Activated naive CD8-positive, alpha-beta T cell (primary cell): Measurements from ENCODE around the gene CYP24A1.

Experiments used
- H3K27ac Mint-ChIP-seq: one replicate; pipeline ENCODE4 v1.8.0; 2021; ENCODE audit warnings: mixed read lengths
- H3K27me3 Mint-ChIP-seq: one replicate; pipeline ENCODE4 v1.8.0; 2021; ENCODE audit warnings: mixed read lengths
- H3K36me3 Mint-ChIP-seq: one replicate; pipeline ENCODE4 v1.8.0; 2021; ENCODE audit warnings: mixed read lengths
- H3K4me1 Mint-ChIP-seq: one replicate; pipeline ENCODE4 v1.8.0; 2021; ENCODE audit warnings: low read depth, mixed read lengths
- H3K4me3 Mint-ChIP-seq: one replicate; pipeline ENCODE4 v1.8.0; 2021; ENCODE audit warnings: mild to moderate bottlenecking, mixed read lengths
- H3K9me3 Mint-ChIP-seq: one replicate; pipeline ENCODE4 v1.8.0; 2021; ENCODE audit warnings: low read depth, mixed read lengths

The CYP24A1 gene

DNA sequence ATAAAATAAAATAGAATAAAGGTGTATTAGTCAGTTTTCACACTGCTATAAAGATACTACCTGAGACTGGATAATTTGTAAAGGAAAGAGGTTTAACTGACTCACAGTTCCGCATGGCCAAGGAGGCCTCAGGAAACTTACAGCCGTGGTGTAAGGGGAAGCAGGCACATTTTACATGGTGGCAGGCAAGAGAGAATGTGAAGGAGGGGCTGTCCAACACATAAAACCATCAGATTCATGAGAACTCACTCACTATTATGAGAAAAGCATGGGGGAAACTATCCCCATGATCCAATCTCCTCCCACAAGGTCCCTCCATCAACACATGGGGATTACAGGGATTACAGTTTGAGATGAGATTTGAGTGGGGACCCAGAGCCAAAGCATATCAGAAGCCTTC, 62.3 kb downstream of the CYP24A1 start:
- no peak overlapping the region for H3K4me3 Mint-ChIP-seq

DNA sequence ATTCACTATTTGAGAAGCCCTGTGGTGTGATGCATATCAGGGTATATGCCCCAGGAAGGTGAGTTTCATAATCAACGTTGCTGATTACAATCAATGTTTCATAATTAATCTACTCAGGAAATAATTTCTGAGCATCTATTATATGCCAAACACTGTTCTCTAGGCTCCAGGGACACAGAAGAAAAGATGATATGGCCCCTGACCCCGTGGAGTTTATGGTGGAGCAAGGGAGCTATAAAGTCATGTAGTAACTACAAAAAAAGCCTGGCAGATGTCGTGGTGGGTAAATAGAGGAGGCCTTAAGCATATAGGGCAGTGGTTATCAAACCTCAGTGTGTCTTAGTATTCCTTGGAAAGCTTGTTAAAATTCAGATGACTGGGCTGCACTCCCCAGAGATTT, 63.3 kb downstream of the CYP24A1 start:
- Mint-ChIP-seq H3K4me1 (no peaks in the 10 kb centered on the region), H3K27me3 (peaks cover 10% of the 10 kb centered on the region), H3K9me3 (no peaks in the 10 kb centered on the region), H3K4me3 (no peak overlapping the region), H3K27ac (no peak overlapping the region), H3K36me3 (no peaks in the 10 kb centered on the region)

More for the DNA sequence above, 62.3 kb downstream of the CYP24A1 start:
- H3K36me3 Mint-ChIP-seq, result no peaks in the 10 kb centered on the region
- no peak overlapping the region for H3K27ac Mint-ChIP-seq
- H3K27me3 Mint-ChIP-seq, result peaks cover 10% of the 10 kb centered on the region
- H3K9me3 Mint-ChIP-seq, result no peaks in the 10 kb centered on the region
- no peaks in the 10 kb centered on the region for H3K4me1 Mint-ChIP-seq

DNA sequence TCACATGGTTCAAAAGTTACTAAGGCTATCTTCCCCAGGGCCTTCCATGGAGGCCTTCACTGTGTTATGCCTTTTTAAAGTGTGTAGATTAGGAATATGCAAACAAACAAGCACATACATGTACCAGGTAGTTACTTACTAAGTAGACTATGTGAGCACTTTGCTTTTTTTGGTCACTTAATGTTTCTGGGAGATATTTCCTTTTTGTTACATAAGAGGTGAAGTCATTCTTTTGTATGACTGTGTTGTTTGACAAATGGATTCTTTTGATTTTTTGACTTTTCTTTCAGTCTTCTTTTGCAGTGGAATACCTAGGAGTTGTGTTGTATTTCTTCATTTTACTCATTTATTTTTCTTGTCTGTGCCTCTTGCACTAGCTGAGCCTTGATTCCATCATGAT, 63.7 kb downstream of the CYP24A1 start:
- no peak overlapping the region for H3K4me3 Mint-ChIP-seq
- peaks cover 10% of the 10 kb centered on the region for H3K27me3 Mint-ChIP-seq
- no peaks in the 10 kb centered on the region for H3K36me3 Mint-ChIP-seq
- H3K9me3 Mint-ChIP-seq, result no peaks in the 10 kb centered on the region
- H3K4me1 Mint-ChIP-seq, result no peaks in the 10 kb centered on the region
- no peak overlapping the region for H3K27ac Mint-ChIP-seq

DNA sequence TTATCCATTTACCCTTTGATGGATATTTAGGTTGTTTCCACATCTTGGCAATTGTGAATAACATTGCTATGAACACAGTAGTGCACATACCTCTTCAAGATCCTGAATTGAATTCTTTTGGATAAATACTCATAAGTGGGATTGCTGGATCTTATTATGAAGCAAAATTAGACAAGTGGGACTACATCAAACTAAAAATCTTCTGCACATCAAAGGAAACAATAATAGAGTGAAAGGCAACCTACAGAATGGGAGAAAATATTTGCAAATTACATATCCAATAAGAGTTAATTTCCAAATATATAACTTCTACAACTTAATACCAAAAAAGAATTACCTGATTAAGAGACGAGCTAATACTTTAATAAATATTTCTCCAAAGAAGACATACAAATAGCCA, 65.0 kb downstream of the CYP24A1 start:
- Mint-ChIP-seq H3K4me1 (no peaks in the 10 kb centered on the region), H3K27me3 (peaks cover 8% of the 10 kb centered on the region), H3K27ac (no peak overlapping the region), H3K4me3 (no peak overlapping the region), H3K36me3 (no peaks in the 10 kb centered on the region), H3K9me3 (no peaks in the 10 kb centered on the region)

DNA sequence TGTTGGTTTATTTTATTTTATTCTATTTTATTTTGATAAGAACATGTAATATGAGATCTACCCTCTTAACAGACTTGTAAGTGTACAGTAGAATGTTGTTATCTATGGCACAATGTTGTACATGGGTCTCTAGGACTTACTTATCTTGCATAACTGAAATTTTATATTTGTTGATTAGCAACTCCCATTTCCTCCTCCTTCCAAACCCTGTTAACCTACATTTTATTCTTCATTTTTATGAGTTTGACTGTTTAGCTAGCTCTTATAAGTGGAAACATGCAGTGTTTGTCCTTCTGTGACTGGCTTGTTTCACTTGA, 65.5 kb downstream of the CYP24A1 start:
- Mint-ChIP-seq H3K27me3 (peaks cover 4% of the 10 kb centered on the region), H3K4me3 (no peak overlapping the region), H3K9me3 (no peaks in the 10 kb centered on the region), H3K27ac (no peak overlapping the region), H3K36me3 (no peaks in the 10 kb centered on the region), H3K4me1 (no peaks in the 10 kb centered on the region)

GRCh38 chr20:54107600-54108325, 66.0 kb downstream of the CYP24A1 start:
- H3K27ac Mint-ChIP-seq, result no peak overlapping the region
- H3K36me3 Mint-ChIP-seq, result no peaks in the 10 kb centered on the region
- H3K4me1 Mint-ChIP-seq, result no peaks in the 10 kb centered on the region
- H3K27me3 Mint-ChIP-seq, result peaks cover 4% of the 10 kb centered on the region
- H3K9me3 Mint-ChIP-seq, result no peaks in the 10 kb centered on the region
- no peak overlapping the region for H3K4me3 Mint-ChIP-seq

- Mint-ChIP-seq H3K4me3 (no peak overlapping the region), H3K27me3 (peaks cover 4% of the 10 kb centered on the region), H3K27ac (no peak overlapping the region), H3K9me3 (no peaks in the 10 kb centered on the region), H3K36me3 (no peaks in the 10 kb centered on the region), H3K4me1 (no peaks in the 10 kb centered on the region)
Measured at GRCh38 chr20:54107181-54107580, 66.6 kb downstream of the CYP24A1 start.

DNA sequence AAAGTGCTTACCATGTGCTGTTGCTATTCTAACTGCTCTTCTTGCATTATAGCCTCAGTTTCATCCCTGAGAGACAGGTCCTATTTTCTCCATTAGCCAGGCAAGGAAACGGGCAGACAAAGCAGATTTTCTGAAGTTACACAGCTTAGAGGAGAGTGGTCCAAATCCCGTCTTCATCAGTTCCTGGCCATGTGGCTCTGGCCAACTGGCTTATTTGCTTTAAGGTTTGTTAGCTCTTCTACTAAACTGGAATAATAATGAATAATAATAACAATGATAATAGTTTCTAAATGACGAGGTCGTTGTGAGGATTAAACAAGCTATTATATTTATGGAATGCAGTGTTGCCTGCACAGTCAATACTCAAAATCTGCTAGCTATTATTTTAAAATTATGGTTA, 67.6 kb downstream of the CYP24A1 start:
- Mint-ChIP-seq H3K27me3 (no peaks in the 10 kb centered on the region), H3K27ac (no peak overlapping the region), H3K36me3 (no peaks in the 10 kb centered on the region), H3K4me3 (no peak overlapping the region), H3K9me3 (no peaks in the 10 kb centered on the region), H3K4me1 (no peaks in the 10 kb centered on the region)

DNA sequence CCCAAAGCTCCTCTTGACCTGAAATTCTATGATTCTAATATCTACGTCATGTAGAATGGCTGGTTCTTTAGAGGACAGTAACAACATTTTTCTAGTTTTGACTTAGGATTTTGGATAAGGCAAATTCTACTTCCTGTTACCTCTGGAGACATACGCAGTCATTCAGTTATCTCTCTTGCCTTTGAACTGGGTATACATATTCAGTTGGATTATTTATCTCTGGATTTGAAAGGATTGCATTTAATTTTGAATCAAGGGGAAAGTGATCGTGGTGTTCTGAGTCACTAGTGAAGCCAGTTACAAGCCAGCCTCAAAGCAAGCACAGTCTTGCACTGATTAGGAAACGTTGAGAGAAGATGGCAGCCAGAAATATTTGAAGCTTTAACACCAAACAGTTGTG, 68.1 kb downstream of the CYP24A1 start:
- H3K4me1 Mint-ChIP-seq, result no peaks in the 10 kb centered on the region
- no peak overlapping the region for H3K27ac Mint-ChIP-seq
- H3K27me3 Mint-ChIP-seq, result no peaks in the 10 kb centered on the region
- H3K9me3 Mint-ChIP-seq, result no peaks in the 10 kb centered on the region
- H3K4me3 Mint-ChIP-seq, result no peak overlapping the region
- no peaks in the 10 kb centered on the region for H3K36me3 Mint-ChIP-seq

DNA sequence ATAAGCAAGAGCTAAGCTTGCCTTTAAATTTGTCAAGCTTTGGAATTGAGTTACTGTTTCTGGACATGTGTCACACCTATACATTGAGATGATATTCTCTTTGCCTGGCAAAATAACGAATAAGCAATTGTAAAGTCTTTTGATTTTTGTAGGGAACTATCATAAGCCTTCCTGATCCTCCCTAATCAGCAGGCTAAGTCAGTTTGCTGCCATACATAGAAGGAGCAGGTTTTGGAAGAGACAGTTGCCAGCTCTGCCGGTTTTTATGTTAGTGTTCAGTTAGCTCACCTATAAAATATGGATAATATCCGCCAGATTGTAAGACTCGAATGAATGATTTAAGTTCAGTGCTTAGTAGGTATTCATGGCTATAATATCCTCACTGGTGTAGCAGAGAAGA, 69.0 kb downstream of the CYP24A1 start:
- no peaks in the 10 kb centered on the region for H3K9me3 Mint-ChIP-seq
- H3K27me3 Mint-ChIP-seq, result no peaks in the 10 kb centered on the region
- H3K4me1 Mint-ChIP-seq, result no peaks in the 10 kb centered on the region
- no peaks in the 10 kb centered on the region for H3K36me3 Mint-ChIP-seq
- H3K4me3 Mint-ChIP-seq, result no peak overlapping the region
- H3K27ac Mint-ChIP-seq, result no peak overlapping the region

DNA sequence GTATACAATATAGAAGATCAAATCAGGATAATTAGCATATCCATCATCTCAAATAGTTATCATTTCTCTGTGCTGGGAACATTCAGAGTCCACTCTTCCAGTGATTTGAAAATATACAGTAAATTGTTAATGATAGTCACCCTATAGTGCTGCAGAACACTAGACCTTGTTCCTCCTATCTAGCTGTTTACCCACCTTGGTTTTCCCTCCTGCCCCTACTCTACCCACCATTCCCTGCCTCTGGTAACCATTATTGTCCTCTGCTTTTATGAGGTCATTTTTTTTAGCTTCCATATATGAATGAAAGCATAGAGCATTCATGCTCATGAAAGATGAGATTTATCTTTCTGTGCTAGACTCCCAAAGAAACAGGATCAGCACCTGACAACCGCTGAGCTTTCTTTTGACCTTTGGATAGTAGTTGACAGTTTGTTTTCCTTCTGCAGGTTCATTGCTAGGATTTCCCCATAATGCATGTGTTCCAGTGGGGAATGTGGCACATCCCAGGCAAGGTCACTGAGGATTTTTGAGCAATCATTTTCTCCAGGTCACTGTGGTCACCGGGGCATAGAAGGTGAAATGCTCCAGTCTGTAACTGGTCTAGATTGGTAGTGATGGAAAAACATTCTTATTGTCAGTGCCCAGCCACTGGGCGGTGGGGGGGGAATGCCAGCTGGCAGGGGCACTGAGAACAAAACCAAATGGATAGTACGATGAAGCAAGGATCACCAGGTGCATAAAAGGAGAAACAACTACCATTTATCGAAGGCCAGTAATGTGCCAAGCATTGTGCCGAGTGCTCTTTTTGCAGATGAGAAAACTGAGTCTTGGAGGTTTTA, 69.8 kb downstream of the CYP24A1 start:
- H3K27me3 Mint-ChIP-seq, result no peaks in the 10 kb centered on the region
- no peaks in the 10 kb centered on the region for H3K36me3 Mint-ChIP-seq
- H3K9me3 Mint-ChIP-seq, result no peaks in the 10 kb centered on the region
- no peak overlapping the region for H3K4me3 Mint-ChIP-seq
- no peak overlapping the region for H3K27ac Mint-ChIP-seq
- H3K4me1 Mint-ChIP-seq, result no peaks in the 10 kb centered on the region
